ENCODE measurements around the gene OR5M11.
"Not testable (repeated sequence)": the region's sequence is repeated elsewhere in the genome, so short reads cannot be mapped to it uniquely, and the experiment has no call there.

The OR5M11 gene

GRCh38 chr11:56543157-56543556 is at the start of gene OR5M11:
OR5M11 (minus strand) TSS chr11:56543257; CDS start chr11:56543257, 0 bp downstream.
- Histone ChIP-seq H3K36me3 (ENCODE audit: control insufficient read depth, insufficient read depth, low read length) (no peaks in the 10 kb centered on the region), H3K9me3 (ENCODE audit: control insufficient read depth, insufficient read depth, low read depth, low read length) (no peaks in the 10 kb centered on the region; the same call in none of the 2 replicates), H3K4me1 (ENCODE audit: control insufficient read depth, insufficient read depth, low read length) (no peaks in the 10 kb centered on the region)

GRCh38 chr11:56592088-56592717 is 49.1 kb upstream of the OR5M11 start:
- H3K9ac ChIP-seq (ENCODE audit: low read length), result not testable (repeated sequence)

More at GRCh38 chr11:56543157-56543556, at the start of gene OR5M11:
- H3K27me3 ChIP-seq (ENCODE audit: control insufficient read depth, insufficient read depth, low read length), result no peaks in the 10 kb centered on the region
- H3K4me3 ChIP-seq (ENCODE audit: low read depth, low read length), result no peak within 1 kb of the TSS
- H3K9ac ChIP-seq (ENCODE audit: low read length), result no peak within 1 kb of the TSS
- H3K27ac ChIP-seq (ENCODE audit: low read depth, low read length), result no peak within 1 kb of the TSS

GRCh38 chr11:56577621-56578020 is 34.6 kb upstream of the OR5M11 start, which contains the start of gene OR5M10:
OR5M10 (minus strand) TSS chr11:56577721; CDS start chr11:56577721, 0 bp downstream.
- Histone ChIP-seq H3K4me3 (ENCODE audit: low read depth, low read length) (no peak within 1 kb of the TSS), H3K27ac (ENCODE audit: low read depth, low read length) (no peak within 1 kb of the TSS), H3K36me3 (ENCODE audit: control insufficient read depth, insufficient read depth, low read length) (no peaks in the 10 kb centered on the region), H3K4me1 (ENCODE audit: control insufficient read depth, insufficient read depth, low read length) (no peaks in the 10 kb centered on the region), H3K27me3 (ENCODE audit: control insufficient read depth, insufficient read depth, low read length) (no peaks in the 10 kb centered on the region), H3K9me3 (ENCODE audit: control insufficient read depth, insufficient read depth, low read depth, low read length) (no peaks in the 10 kb centered on the region), H3K9ac (ENCODE audit: low read length) (no peak within 1 kb of the TSS)

More at GRCh38 chr11:56592088-56592717, 49.1 kb upstream of the OR5M11 start:
- not testable (repeated sequence) for H3K36me3 ChIP-seq (ENCODE audit: control insufficient read depth, insufficient read depth, low read length); H3K27ac ChIP-seq (ENCODE audit: low read depth, low read length); H3K27me3 ChIP-seq (ENCODE audit: control insufficient read depth, insufficient read depth, low read length); H3K4me1 ChIP-seq (ENCODE audit: control insufficient read depth, insufficient read depth, low read length); H3K4me3 ChIP-seq (ENCODE audit: low read depth, low read length)
- H3K9me3 ChIP-seq (ENCODE audit: control insufficient read depth, insufficient read depth, low read depth, low read length), result peaks cover 12% of the 10 kb centered on the region

- H3K27ac ChIP-seq (ENCODE audit: low read depth, low read length), result no peak overlapping the region
- no peak overlapping the region for H3K4me3 ChIP-seq (ENCODE audit: low read depth, low read length)
- H3K9ac ChIP-seq (ENCODE audit: low read length), result no peak overlapping the region
- H3K4me1 ChIP-seq (ENCODE audit: control insufficient read depth, insufficient read depth, low read length), result no peaks in the 10 kb centered on the region
- H3K36me3 ChIP-seq (ENCODE audit: control insufficient read depth, insufficient read depth, low read length), result no peaks in the 10 kb centered on the region
- H3K27me3 ChIP-seq (ENCODE audit: control insufficient read depth, insufficient read depth, low read length), result no peaks in the 10 kb centered on the region
- peaks cover 10% of the 10 kb centered on the region for H3K9me3 ChIP-seq (ENCODE audit: control insufficient read depth, insufficient read depth, low read depth, low read length)
Observed at GRCh38 chr11:56558574-56558973, 15.5 kb upstream of the OR5M11 start.

GRCh38 chr11:56554691-56555090 is 11.6 kb upstream of the OR5M11 start:
- not testable (repeated sequence) for H3K9me3 ChIP-seq (ENCODE audit: control insufficient read depth, insufficient read depth, low read depth, low read length); H3K27me3 ChIP-seq (ENCODE audit: control insufficient read depth, insufficient read depth, low read length); H3K4me1 ChIP-seq (ENCODE audit: control insufficient read depth, insufficient read depth, low read length); H3K27ac ChIP-seq (ENCODE audit: low read depth, low read length); H3K9ac ChIP-seq (ENCODE audit: low read length); H3K4me3 ChIP-seq (ENCODE audit: low read depth, low read length); H3K36me3 ChIP-seq (ENCODE audit: control insufficient read depth, insufficient read depth, low read length)

GRCh38 chr11:56545531-56545930 is 2.5 kb upstream of the OR5M11 start:
- Histone ChIP-seq H3K4me1 (ENCODE audit: control insufficient read depth, insufficient read depth, low read length) (no peaks in the 10 kb centered on the region), H3K9ac (ENCODE audit: low read length) (no peak overlapping the region), H3K27ac (ENCODE audit: low read depth, low read length) (no peak overlapping the region), H3K9me3 (ENCODE audit: control insufficient read depth, insufficient read depth, low read depth, low read length) (no peaks in the 10 kb centered on the region; the same call in none of the 2 replicates), H3K27me3 (ENCODE audit: control insufficient read depth, insufficient read depth, low read length) (no peaks in the 10 kb centered on the region), H3K4me3 (ENCODE audit: low read depth, low read length) (no peak overlapping the region), H3K36me3 (ENCODE audit: control insufficient read depth, insufficient read depth, low read length) (no peaks in the 10 kb centered on the region)

GRCh38 chr11:56543739-56544138 is 682 bp upstream of the OR5M11 start:
- no peaks in the 10 kb centered on the region for H3K27me3 ChIP-seq (ENCODE audit: control insufficient read depth, insufficient read depth, low read length)
- H3K4me3 ChIP-seq (ENCODE audit: low read depth, low read length), result no peak overlapping the region
- no peaks in the 10 kb centered on the region; the same call in none of the 2 replicates for H3K9me3 ChIP-seq (ENCODE audit: control insufficient read depth, insufficient read depth, low read depth, low read length)
- H3K27ac ChIP-seq (ENCODE audit: low read depth, low read length), result no peak overlapping the region
- H3K9ac ChIP-seq (ENCODE audit: low read length), result no peak overlapping the region
- no peaks in the 10 kb centered on the region for H3K4me1 ChIP-seq (ENCODE audit: control insufficient read depth, insufficient read depth, low read length)
- H3K36me3 ChIP-seq (ENCODE audit: control insufficient read depth, insufficient read depth, low read length), result no peaks in the 10 kb centered on the region

GRCh38 chr11:56533054-56533740 is 9.9 kb downstream of the OR5M11 start:
- no peak overlapping the region for H3K9ac ChIP-seq (ENCODE audit: low read length)
- H3K9me3 ChIP-seq (ENCODE audit: control insufficient read depth, insufficient read depth, low read depth, low read length), result no peaks in the 10 kb centered on the region
- H3K4me3 ChIP-seq (ENCODE audit: low read depth, low read length), result no peak overlapping the region
- no peaks in the 10 kb centered on the region for H3K4me1 ChIP-seq (ENCODE audit: control insufficient read depth, insufficient read depth, low read length)
- no peaks in the 10 kb centered on the region for H3K27me3 ChIP-seq (ENCODE audit: control insufficient read depth, insufficient read depth, low read length)
- no peaks in the 10 kb centered on the region for H3K36me3 ChIP-seq (ENCODE audit: control insufficient read depth, insufficient read depth, low read length)
- no peak overlapping the region for H3K27ac ChIP-seq (ENCODE audit: low read depth, low read length)

GRCh38 chr11:56531856-56532255 is 11.2 kb downstream of the OR5M11 start:
- H3K27ac ChIP-seq (ENCODE audit: low read depth, low read length), result no peak overlapping the region

GRCh38 chr11:56522008-56522407 is 21.0 kb downstream of the OR5M11 start:
- Histone ChIP-seq H3K27me3 (ENCODE audit: control insufficient read depth, insufficient read depth, low read length) (no peaks in the 10 kb centered on the region), H3K4me3 (ENCODE audit: low read depth, low read length) (no peak overlapping the region), H3K9ac (ENCODE audit: low read length) (no peak overlapping the region), H3K36me3 (ENCODE audit: control insufficient read depth, insufficient read depth, low read length) (no peaks in the 10 kb centered on the region), H3K9me3 (ENCODE audit: control insufficient read depth, insufficient read depth, low read depth, low read length) (no peaks in the 10 kb centered on the region), H3K4me1 (ENCODE audit: control insufficient read depth, insufficient read depth, low read length) (no peaks in the 10 kb centered on the region), H3K27ac (ENCODE audit: low read depth, low read length) (no peak overlapping the region)

More at GRCh38 chr11:56531856-56532255, 11.2 kb downstream of the OR5M11 start:
- Histone ChIP-seq H3K9ac (ENCODE audit: low read length) (no peak overlapping the region), H3K27me3 (ENCODE audit: control insufficient read depth, insufficient read depth, low read length) (no peaks in the 10 kb centered on the region), H3K4me3 (ENCODE audit: low read depth, low read length) (no peak overlapping the region), H3K9me3 (ENCODE audit: control insufficient read depth, insufficient read depth, low read depth, low read length) (no peaks in the 10 kb centered on the region), H3K4me1 (ENCODE audit: control insufficient read depth, insufficient read depth, low read length) (no peaks in the 10 kb centered on the region; the same call in 1 of the 2 replicates), H3K36me3 (ENCODE audit: control insufficient read depth, insufficient read depth, low read length) (no peaks in the 10 kb centered on the region)

GRCh38 chr11:56513280-56513679 is 29.8 kb downstream of the OR5M11 start:
- H3K9me3 ChIP-seq (ENCODE audit: control insufficient read depth, insufficient read depth, low read depth, low read length), result no peaks in the 10 kb centered on the region
- H3K4me1 ChIP-seq (ENCODE audit: control insufficient read depth, insufficient read depth, low read length), result no peaks in the 10 kb centered on the region
- no peak overlapping the region for H3K9ac ChIP-seq (ENCODE audit: low read length)
- H3K36me3 ChIP-seq (ENCODE audit: control insufficient read depth, insufficient read depth, low read length), result no peaks in the 10 kb centered on the region
- no peaks in the 10 kb centered on the region for H3K27me3 ChIP-seq (ENCODE audit: control insufficient read depth, insufficient read depth, low read length)
- H3K27ac ChIP-seq (ENCODE audit: low read depth, low read length), result no peak overlapping the region
- no peak overlapping the region for H3K4me3 ChIP-seq (ENCODE audit: low read depth, low read length)

Data from HUES6 (cell line).